ENCODE data around the gene FHIT.

GRCh38 chr3:61239871-61240270 lies 11.4 kb downstream of the FHIT start:
- TF ChIP-seq YY1 (IDR thresholded peaks at IDR 0.05; ENCODE audit: insufficient read depth, insufficient read length): no peak
- no peak for TF ChIP-seq SUZ12 (IDR thresholded peaks at IDR 0.05; ENCODE audit: extremely low read depth, insufficient read depth, insufficient read length)
- no peak for TF ChIP-seq ZNF274 (IDR thresholded peaks at IDR 0.05; ENCODE audit: low read depth, low read length)
